NCI-H510A treated with DMSO at 0.1 percent for 48 hours (cell line): ENCODE measurements around the gene KCNG2.

Source experiments
- DNase-seq: peaks from one replicate; lab custom pipeline; 2025; lab: John Stamatoyannopoulos, UW

The KCNG2 gene

GRCh38 chr18:79819064-79819967 lies 21.6 kb downstream of the KCNG2 start:
- no peak for DNase-seq

- DNase-seq, result no peak
Measured at GRCh38 chr18:79819968-79820351, 22.2 kb downstream of the KCNG2 start.

- DNase-seq, result no peak
Measured at GRCh38 chr18:79823120-79823519, 25.4 kb downstream of the KCNG2 start.

- no peak for DNase-seq
Measured at GRCh38 chr18:79825913-79826312, 28.2 kb downstream of the KCNG2 start.

GRCh38 chr18:79826966-79827365 lies 29.2 kb downstream of the KCNG2 start:
- DNase-seq, result no peak

GRCh38 chr18:79828258-79828657 lies 30.5 kb downstream of the KCNG2 start:
- DNase-seq, result no peak

GRCh38 chr18:79829136-79829854 lies 31.6 kb downstream of the KCNG2 start:
- no peak for DNase-seq

GRCh38 chr18:79832169-79832568 lies 34.4 kb downstream of the KCNG2 start:
- no peak for DNase-seq

GRCh38 chr18:79834834-79835233 lies 37.1 kb downstream of the KCNG2 start:
- DNase-seq, result no peak

GRCh38 chr18:79841936-79842335 lies 44.2 kb downstream of the KCNG2 start:
- DNase-seq, result no peak

- no peak for DNase-seq
Measured at GRCh38 chr18:79844999-79845563, 47.3 kb downstream of the KCNG2 start.

- no peak for DNase-seq
Measured at GRCh38 chr18:79846936-79847557, 49.3 kb downstream of the KCNG2 start.

GRCh38 chr18:79847606-79848293 lies 50.0 kb downstream of the KCNG2 start:
- no peak for DNase-seq

- no peak for DNase-seq
Measured at GRCh38 chr18:79848294-79848578, 50.5 kb downstream of the KCNG2 start.

- no peak for DNase-seq
Measured at GRCh38 chr18:79848579-79849327, 51.0 kb downstream of the KCNG2 start.

GRCh38 chr18:79849328-79850207 lies 51.8 kb downstream of the KCNG2 start:
- no peak for DNase-seq

- DNase-seq, result no peak
Measured at GRCh38 chr18:79850731-79851130, 53.0 kb downstream of the KCNG2 start.

GRCh38 chr18:79851489-79851888 lies 53.8 kb downstream of the KCNG2 start:
- DNase-seq, result no peak

- DNase-seq, result no peak
Measured at GRCh38 chr18:79851950-79852349, 54.2 kb downstream of the KCNG2 start.

- no peak for DNase-seq
Measured at GRCh38 chr18:79852561-79853302, 55.0 kb downstream of the KCNG2 start.
